HG02623 (cell line): ENCODE results near the gene TPP1.

Source experiments
- ATAC-seq: cut with Tn5 transposase; IDR thresholded peaks from one replicate; pipeline ENCODE4 v1.9.1; 2021; ENCODE audit warnings: moderate library complexity; ENCODE audit not compliant: unreplicated experiment

TPP1 gene

GRCh38 chr11:6647836-6648235, 28.6 kb upstream of the TPP1 start:
- ATAC-seq = no peak

GRCh38 chr11:6646918-6647679, 27.9 kb upstream of the TPP1 start:
- ATAC-seq = peak; percentile 91

- ATAC-seq = no peak
These were observed 27.3 kb upstream of the TPP1 start for GRCh38 chr11:6646576-6646917.

DNA sequence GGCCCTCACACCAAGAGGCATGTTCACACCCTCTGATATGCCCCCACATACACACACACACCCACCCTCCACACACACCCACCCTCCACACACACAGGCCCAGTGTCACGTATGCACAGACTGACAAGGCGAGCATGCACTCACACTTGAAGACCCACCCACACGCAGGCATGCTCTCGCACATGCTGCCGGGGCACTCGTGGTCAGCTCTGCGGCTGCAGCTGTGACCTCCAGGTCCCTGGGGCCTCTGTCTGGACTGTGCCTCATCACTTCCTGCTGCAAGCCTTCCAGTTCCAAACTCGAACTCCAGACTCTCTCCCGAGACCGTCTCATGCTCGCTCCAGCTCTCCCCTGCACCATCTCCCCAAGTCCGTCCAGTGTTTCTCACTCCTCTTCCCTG, 26.8 kb upstream of the TPP1 start:
- no peak for ATAC-seq

GRCh38 chr11:6642957-6643356, 23.7 kb upstream of the TPP1 start:
- ATAC-seq = no peak

DNA sequence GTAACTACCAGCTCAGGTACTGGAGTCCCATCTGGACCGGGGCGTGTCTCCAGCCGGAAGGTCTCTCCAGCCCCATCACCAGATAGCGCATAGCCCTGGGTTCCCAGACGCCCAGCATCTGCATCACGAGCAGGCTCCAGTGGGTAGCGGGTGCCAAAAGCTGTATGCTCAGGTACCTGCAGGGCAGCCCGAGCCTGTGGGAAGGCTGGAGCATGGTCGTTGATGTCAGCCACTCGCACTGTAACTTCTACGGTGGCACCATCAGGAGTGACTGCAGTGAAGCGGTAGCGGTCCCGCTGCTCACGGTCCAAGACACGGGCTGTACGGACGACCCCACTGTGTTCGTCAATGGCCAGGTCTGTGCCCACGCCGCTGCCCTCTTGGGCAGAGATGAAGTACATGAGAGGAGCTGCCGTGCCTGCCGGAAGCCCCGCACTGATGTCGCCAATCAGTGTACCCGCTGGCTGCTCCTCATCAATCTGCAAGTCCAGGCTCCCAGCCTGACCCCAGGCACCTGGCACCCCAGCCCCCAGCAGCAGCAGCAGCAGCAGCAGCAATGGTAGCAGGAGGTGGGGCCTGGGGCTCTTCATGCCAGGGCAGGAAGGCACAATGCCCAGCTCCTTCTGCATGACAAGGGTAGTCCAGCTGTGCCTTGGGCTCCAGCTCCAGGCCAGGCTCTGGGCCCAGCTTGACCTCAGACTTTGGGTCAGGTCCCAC, 21.9 kb upstream of the TPP1 start:
- ATAC-seq = no peak

DNA sequence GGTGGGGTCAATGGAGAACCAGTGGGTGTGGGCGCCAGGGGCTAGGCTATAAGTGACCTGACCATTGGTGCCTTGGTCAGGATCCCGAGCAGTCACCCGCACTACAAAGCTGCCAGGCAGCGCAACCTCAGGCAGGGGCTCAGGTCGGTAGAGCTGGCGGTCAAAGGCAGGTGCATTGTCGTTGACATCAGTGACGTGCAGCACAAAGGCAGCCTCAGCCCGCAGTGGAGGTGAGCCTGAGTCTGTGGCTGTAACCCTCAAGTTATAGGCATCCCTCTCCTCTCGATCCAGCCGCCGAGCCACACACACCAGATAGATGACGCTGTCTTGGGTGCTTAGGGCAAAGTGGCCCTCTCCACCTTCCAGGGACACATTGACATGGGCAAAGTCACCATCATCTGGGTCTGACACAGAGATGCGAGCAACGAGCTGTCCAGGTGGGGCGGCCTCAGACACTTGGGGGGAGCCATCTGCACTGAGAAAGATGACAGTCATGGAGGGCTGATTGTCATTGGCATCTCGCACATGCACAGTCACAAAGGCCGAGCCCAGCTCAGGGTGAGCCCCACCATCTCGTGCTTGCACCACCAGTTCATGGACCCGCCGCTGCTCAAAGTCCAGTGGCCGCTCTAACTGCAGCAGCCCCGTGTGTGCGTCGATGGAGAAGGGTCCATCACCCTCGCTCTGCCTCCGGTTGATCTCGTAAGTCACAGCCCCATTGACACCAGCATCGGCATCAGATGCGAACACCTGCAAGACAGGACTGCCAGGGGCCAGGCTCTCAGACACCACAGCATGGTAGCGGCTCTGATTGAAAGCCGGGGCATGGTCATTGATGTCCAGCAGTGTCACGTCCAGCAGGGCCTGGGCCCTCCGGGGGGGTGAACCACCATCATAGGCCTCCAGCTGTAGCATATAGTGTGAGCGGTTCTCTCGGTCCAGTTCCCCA, 21.1 kb upstream of the TPP1 start:
- ATAC-seq = no peak

DNA sequence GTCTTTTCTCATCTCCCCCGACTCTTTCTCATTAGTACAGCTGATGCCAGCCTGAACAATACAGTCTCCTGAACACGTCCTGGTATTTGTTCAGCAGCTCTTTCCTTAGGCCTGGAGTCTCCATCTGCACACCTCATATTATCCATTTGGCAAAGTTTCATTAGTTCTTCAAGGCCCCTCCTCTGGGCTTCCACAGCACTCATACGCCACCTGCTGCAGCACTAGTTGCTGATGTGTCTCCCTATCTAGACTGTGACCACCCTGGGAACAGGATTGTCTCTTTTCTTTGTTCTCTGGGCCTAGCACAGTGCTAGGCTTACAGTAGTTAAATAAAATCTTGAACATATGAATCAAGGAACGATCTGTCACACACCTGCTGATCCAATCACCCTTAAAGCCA, 19.2 kb upstream of the TPP1 start:
- ATAC-seq = no peak

GRCh38 chr11:6637871-6638270, 18.6 kb upstream of the TPP1 start:
- no peak for ATAC-seq

DNA sequence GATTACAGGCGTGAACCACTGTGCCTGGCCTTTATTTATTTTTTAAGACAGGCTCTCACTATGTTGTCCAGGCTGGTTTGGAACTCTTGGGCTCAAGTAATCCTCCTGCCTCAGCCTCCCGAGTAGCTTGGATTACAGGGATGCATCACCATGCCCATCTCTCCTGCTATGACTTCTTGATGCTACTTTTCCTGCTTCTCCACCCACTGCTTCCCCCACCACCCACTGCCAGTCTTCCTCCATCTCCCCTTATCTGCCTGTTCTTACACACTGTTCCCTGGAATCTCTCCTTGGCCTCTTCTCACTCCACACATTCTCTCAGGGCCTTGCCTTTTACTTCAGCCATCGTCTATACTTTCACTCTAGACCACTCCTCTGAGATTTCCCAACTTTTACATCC, 17.3 kb upstream of the TPP1 start:
- no peak for ATAC-seq

GRCh38 chr11:6635082-6635932, 16.1 kb upstream of the TPP1 start:
- no peak for ATAC-seq

DNA sequence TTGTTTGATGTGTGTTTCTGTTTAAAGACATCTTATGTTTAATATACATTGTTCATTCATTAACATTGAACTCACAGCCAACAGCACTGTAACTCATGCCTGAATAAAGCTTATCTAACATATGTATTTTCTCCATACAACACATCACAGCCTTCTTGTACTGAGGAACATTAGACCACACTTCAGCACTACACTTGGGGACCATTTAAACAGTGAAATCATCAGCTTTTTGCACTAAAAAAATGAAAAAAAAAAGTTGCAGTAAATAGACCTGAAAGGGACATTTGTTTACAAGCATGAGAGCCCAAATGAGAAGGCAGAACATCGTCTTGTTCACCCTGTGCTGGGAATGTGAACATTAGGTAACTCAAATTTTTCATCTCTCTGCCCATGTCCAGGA, 15.3 kb upstream of the TPP1 start:
- no peak for ATAC-seq

DNA sequence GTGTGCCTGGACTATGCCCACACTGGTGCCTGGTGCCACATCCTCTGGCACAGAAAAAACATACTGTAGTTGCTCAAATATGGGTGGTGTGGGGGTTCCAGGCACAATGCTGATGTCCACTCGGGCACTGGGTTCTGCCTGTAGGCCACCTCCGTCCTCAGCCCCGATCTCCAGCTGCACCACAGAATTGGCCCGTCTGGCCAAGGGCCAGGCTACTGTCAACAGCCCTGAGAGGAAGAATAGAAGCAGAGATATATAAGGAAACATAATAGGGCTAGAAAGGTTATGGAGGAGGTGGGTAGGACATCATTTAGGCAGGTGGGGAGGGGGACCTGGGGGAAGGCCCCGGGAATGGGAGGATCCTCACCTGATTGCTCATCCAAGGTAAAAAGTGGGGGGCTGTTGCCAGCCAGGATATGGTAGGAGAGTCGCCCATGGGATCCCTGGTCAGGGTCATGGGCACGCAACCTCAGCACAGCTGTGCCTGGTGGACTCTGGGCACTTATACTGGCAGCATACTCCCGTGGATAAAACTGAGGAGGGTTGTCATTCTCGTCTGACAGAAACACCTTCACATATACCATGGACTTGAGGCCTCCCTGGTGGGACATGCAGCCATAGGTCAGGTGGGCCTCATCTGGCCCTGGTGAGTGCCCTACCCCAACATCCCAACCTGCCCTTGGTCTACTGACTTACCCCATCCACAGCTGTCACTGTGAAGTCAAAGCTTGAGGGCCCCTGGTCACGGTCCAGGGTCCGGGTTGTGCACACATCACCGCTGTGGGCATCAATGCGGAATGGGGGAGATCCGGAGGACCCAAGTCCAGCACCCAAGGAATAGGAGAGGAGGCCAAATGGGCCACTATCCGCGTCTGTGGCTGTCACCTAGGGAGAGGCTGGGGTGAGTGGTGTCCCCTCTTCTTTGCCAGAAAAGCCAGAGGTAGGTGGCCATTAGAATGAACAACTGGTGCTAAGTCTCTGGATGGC, 14.5 kb upstream of the TPP1 start:
- no peak for ATAC-seq

- ATAC-seq = no peak
These were observed 13.2 kb upstream of the TPP1 start for GRCh38 chr11:6632116-6633073.

GRCh38 chr11:6631361-6631890, 12.2 kb upstream of the TPP1 start:
- ATAC-seq = no peak

DNA sequence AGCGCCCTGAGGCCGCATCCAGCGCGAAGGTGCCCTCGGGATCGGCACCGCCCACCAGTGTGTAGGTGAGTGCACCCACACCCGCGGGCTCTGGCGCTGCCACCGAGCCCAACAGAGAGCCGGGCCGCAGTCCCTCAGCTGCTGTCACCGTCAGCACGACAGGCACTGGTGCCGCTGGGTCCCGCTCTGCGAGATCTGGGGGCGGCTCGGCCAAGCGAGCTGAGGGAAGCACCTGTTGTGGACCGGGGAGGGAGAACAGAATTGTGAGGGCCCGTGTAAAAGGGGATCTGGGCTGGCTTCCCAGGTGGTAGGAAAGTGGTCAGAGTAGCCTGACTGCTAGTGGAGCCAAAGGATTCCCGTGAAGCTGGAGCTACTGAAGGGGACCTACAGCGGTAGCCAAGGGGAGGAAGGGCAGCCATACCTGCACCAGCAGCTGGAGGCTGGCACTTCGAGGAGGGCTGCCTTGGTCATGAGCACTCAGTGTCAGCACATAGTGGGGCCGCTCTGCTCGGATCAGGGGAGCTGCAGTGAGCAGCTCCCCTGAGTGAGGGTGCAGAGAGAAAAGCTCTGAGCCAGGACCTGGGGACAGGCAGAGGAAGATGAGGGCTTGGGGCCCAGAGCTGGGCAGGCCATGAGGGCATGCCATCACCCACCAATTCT, 11.5 kb upstream of the TPP1 start:
- no peak for ATAC-seq

DNA sequence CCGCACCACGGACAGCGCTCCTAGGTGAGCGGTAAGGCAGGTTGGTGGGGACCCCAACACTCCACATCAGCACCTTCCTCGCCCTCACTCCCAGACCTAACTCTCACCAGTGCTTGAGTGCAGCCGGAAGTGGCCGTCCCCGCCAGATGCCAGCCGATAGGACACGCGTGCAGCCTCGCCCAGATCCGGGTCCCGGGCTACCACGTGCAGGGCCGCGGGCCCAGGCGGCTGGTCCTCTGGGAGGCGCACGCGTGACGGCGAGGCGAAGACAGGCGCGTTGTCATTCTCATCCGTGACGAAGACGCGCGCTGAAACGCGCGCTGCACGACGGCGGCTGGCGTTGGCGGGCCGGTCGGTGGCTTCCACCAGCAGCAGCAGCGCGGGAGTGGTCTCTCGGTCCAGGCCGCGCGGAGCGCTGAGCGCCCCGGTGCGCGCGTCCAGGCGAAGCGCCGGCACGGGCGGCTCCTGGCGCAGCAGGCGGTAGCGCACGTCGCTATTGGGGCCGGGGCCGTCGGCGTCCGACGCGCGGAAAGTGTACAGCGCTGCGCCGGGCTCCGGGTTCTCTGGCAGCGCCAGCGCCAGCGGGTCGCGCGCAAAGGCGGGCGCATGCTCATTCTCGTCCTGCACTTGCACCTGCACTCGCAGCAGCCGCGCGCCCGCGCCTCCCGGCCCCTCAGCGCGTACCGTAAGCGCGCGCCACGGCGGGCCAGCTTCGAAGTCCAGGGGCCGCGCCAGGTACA, 10.8 kb upstream of the TPP1 start:
- no peak for ATAC-seq
